Activated T-cell treated with anti-CD3 and anti-CD28 coated beads, Interleukin-2, amount 50 U/mL, for 72 hours (primary cell): ENCODE data around the gene TBC1D23. TPM values are rescaled to one million over a fixed set of nuclear protein-coding genes. Genes with fewer than 3 reads are reported as not detected.
A peak's percentile ranks its signal among the peaks of the same experiment; 100 is the strongest.
"Not testable (repeated sequence)": the region's sequence is repeated elsewhere in the genome, so short reads cannot be mapped to it uniquely, and the experiment has no call there.

ENCODE experiments used
- ATAC-seq, 2 donors: fragments of 150-1000 bp; cut with Tn5 transposase; replicated peaks in 1 of 2; 2 replicates each; pipeline ENCODE4 v1.10.0; 2021; ENCODE audit warnings: moderate library complexity in 2 of 2, mild to moderate bottlenecking in 1 of 2
- DNase-seq, 2 donors: peaks; one replicate each; pipeline ENCODE4 v3.0.0; 2021 to 2022; ENCODE audit warnings: mixed read lengths in 1 of 2
- H3K27ac Mint-ChIP-seq: one replicate; pipeline ENCODE4 v1.8.0; 2022; ENCODE audit warnings: mild to moderate bottlenecking, moderate library complexity, mixed read lengths
- H3K27me3 Mint-ChIP-seq: one replicate; pipeline ENCODE4 v1.8.0; 2022; ENCODE audit warnings: low read depth, mixed read lengths
- H3K36me3 Mint-ChIP-seq, 2 donors: one replicate each; pipeline ENCODE4 v1.8.0; 2022; ENCODE audit warnings: mixed read lengths in 2 of 2, mild to moderate bottlenecking in 1 of 2; ENCODE audit not compliant: insufficient read depth in 2 of 2
- H3K4me1 Mint-ChIP-seq: one replicate; pipeline ENCODE4 v1.8.0; 2022; ENCODE audit warnings: low read depth, mixed read lengths
- H3K4me3 Mint-ChIP-seq, 2 donors: one replicate each; pipeline ENCODE4 v1.8.0; 2022; ENCODE audit warnings: mild to moderate bottlenecking in 2 of 2, mixed read lengths in 2 of 2, moderate library complexity in 2 of 2
- H3K9me3 Mint-ChIP-seq, 2 donors: one replicate each; pipeline ENCODE4 v1.8.0; 2022; ENCODE audit warnings: mixed read lengths in 2 of 2
- total RNA-seq, 2 donors: library from RNA; stranded (reverse); gene quantifications; one replicate each; pipeline ENCODE4 v1.2.3, GENCODE V29; 2022

Gene TBC1D23
- total RNA-seq, 2 donors from 2014 or later = 26.0 to 27.5 TPM

DNA sequence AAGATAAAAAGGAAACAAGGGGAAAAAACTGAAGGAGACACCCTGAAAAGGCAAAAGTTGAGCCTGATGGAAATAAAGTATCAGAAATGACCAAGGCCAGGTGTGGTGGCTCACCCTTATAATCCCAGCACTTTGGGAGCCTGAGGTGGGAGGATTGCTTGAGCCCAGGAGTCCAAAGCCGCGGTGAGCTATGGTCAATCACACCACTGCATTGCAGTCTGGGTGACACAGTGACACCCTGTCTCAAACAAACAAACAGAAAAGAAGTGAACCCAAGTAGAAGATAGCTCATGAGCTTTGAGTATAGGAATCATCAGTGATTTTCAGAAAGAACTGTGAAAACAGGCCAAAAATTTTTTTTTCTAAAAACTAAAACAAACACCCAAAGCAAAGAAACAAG, 26.4 kb upstream of the TBC1D23 start:
- no peak overlapping the region for H3K27ac Mint-ChIP-seq
- no peaks in the 10 kb centered on the region for H3K4me1 Mint-ChIP-seq
- no peak overlapping the region for H3K4me3 Mint-ChIP-seq
- H3K36me3 Mint-ChIP-seq = peaks cover 0 to 3% of the 10 kb centered on the region in 2 donors
- DNase-seq = no peak
- peaks cover 4% of the 10 kb centered on the region in 2 donors for H3K9me3 Mint-ChIP-seq
- H3K27me3 Mint-ChIP-seq = no peaks in the 10 kb centered on the region
- no peak for ATAC-seq

DNA sequence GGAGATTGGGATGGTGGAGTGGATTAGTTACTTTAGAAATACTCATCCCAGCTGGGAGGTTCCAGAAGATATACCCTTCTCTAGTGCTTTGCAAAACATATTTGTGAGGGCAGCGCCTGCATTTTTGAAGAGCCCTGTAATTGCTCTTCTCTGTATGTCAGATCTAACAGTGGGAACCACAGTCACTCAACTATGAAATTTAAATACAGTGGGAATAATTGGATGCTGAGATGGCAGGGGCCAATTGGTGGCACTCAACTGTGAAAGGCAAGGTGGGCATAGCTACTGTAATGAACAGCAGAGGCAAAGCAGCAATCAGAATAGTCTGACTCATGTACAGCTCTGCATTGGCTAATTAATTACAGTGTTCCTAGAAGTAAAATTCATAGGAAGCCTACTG, 22.2 kb upstream of the TBC1D23 start:
- Mint-ChIP-seq H3K27ac (no peak overlapping the region), H3K36me3 (peaks cover 0 to 3% of the 10 kb centered on the region in 2 donors), H3K4me1 (no peaks in the 10 kb centered on the region), H3K4me3 (no peak overlapping the region), H3K27me3 (no peaks in the 10 kb centered on the region), H3K9me3 (peaks cover 4% of the 10 kb centered on the region in 2 donors)
- ATAC-seq (no peak), DNase-seq (no peak)

DNA sequence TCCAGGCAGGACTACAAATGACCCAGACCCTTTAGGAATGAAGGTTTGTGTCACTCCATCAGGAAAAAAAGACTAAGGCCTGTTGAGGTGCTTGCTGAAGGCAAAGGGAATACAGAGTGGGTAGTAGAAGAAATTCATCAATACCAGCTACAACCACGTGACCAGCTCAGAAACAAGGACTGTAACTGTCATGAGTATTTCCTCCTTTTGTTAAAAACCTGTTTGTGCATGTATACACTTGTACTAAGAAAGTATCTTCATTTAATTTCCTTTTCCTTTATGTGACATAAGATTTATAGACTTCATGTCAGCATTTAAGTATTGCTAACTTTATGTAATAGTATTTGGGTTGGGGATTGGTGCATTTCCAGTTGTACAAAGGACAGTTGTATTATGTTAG, 18.3 kb upstream of the TBC1D23 start:
- ATAC-seq, H3K4me3 Mint-ChIP-seq, H3K36me3 Mint-ChIP-seq, H3K27ac Mint-ChIP-seq, H3K9me3 Mint-ChIP-seq, DNase-seq, H3K27me3 Mint-ChIP-seq: not testable (repeated sequence)
- H3K4me1 Mint-ChIP-seq = peaks cover 17% of the 10 kb centered on the region

DNA sequence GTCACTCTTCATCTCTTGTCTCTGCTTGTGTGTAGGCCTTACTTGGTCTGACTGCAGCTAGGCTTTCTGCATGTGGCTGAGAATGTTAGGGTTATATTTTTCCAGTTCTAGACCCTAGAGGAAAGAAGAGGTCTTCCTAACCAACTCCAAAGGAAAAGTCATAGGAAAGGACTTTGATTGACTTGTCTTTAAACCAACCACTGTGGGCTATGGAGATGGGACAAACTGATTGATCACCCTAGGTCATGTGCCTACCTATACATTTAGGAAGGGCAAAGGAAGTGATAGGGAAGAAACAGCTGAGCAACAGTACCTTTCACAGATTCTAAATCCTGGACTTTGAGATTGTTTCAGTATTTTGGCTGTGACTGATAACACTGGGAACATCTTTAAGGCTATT, 16.5 kb upstream of the TBC1D23 start:
- no peaks in the 10 kb centered on the region for H3K9me3 Mint-ChIP-seq
- DNase-seq = no peak

DNA sequence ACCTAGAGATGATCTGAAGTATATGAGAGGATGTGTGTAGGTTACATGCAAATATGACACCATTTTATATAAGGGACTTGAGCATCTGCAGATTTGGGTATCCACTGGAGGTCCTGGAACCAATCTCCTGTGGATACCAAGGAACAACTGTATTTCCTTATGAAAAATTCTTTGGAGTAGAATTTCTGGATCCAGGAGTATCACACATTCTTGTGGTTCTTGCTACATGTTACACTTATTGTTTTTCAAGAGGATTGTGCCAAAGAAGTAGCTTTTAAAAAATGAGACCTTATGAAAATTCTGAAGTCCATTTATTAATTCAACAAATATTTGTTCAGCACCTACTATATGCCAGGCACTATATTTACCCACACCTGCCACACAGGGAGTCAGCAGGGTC, 15.7 kb upstream of the TBC1D23 start:
- peaks cover 0 to 2% of the 10 kb centered on the region in 2 donors for H3K9me3 Mint-ChIP-seq
- peaks cover 22% of the 10 kb centered on the region for H3K4me1 Mint-ChIP-seq
- H3K27ac Mint-ChIP-seq = no peak overlapping the region
- peaks cover 9% of the 10 kb centered on the region for H3K27me3 Mint-ChIP-seq
- no peaks in the 10 kb centered on the region for H3K36me3 Mint-ChIP-seq
- no peak for DNase-seq
- no peak overlapping the region for H3K4me3 Mint-ChIP-seq
- ATAC-seq = no peak

More for the DNA sequence above, 16.5 kb upstream of the TBC1D23 start:
- Mint-ChIP-seq H3K4me1 (peaks cover 22% of the 10 kb centered on the region), H3K27ac (no peak overlapping the region), H3K36me3 (no peaks in the 10 kb centered on the region), H3K4me3 (no peak overlapping the region), H3K27me3 (peaks cover 4% of the 10 kb centered on the region)
- no peak for ATAC-seq

DNA sequence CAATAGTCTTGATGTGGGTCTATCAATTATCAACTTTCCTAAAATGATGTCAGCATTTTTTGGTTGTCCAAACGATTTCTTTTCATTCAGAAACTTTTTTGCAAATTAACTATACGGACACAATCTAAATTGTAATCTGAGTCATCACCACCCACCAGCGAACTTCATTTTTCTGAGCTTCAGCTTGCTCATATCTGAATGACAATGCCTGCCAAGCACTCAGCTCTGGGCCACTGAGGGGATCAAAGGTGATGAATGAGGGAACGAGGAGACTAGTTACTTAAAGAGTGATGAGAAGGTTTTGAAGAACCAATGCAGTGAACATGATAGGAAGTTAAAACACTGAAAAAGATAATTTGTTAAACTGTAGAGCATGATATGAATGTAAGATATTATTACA, 14.9 kb upstream of the TBC1D23 start:
- no peak overlapping the region for H3K4me3 Mint-ChIP-seq
- H3K9me3 Mint-ChIP-seq = peaks cover 0 to 2% of the 10 kb centered on the region in 2 donors
- peak; percentile 21 to 32 for DNase-seq
- peaks cover 22% of the 10 kb centered on the region for H3K4me1 Mint-ChIP-seq
- ATAC-seq = peak; percentile 71 to 82
- no peak overlapping the region for H3K27ac Mint-ChIP-seq
- no peaks in the 10 kb centered on the region for H3K36me3 Mint-ChIP-seq
- H3K27me3 Mint-ChIP-seq = peaks cover 9% of the 10 kb centered on the region

DNA sequence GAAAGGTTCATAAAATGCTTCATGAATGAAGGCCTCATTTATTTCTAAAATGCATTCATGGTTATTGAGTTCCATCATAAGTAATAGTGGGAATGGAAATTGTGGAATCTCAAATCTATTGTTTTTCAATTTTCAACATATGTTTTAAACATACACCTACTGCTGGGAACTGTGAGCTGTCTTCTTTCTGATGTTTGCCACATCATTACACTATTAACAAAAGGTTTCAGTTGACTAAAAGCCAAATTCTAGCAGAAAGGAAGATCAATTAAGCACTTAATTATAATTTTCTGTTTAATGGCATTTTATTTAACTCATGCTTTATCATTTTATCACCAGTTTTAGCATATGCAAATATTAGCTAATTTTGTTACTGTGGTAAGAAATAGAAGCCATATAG, 13.8 kb upstream of the TBC1D23 start:
- H3K36me3 Mint-ChIP-seq = no peaks in the 10 kb centered on the region

DNA sequence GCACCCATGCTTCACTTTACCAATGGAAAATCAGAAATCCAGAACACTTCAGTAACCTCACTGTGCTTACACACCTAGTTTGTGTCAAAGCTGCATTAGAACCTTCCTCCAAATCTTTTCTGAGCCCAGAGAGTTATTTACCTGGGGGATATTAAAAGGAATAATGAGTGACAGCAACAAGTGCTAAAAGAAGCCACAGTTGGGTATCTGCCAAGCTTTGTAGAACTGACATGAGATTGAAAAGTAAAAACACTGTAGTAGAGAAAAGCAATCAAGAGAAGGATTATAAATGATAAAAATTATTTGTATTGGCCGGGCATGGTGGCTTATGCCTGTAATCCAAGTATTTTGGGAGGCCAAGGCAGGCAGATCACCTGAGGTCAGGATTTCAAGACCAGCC, 8.8 kb upstream of the TBC1D23 start:
- no peak for ATAC-seq
- peaks cover 9% of the 10 kb centered on the region for H3K27me3 Mint-ChIP-seq
- peaks cover 8% of the 10 kb centered on the region for H3K4me1 Mint-ChIP-seq

More for the DNA sequence above, 13.8 kb upstream of the TBC1D23 start:
- Mint-ChIP-seq H3K27me3 (peaks cover 9% of the 10 kb centered on the region), H3K4me3 (no peak overlapping the region), H3K4me1 (peaks cover 22% of the 10 kb centered on the region), H3K9me3 (peaks cover 0 to 2% of the 10 kb centered on the region in 2 donors), H3K27ac (no peak overlapping the region)
- no peak for DNase-seq
- peak in 1 of 2 donors; percentile 41 for ATAC-seq

DNA sequence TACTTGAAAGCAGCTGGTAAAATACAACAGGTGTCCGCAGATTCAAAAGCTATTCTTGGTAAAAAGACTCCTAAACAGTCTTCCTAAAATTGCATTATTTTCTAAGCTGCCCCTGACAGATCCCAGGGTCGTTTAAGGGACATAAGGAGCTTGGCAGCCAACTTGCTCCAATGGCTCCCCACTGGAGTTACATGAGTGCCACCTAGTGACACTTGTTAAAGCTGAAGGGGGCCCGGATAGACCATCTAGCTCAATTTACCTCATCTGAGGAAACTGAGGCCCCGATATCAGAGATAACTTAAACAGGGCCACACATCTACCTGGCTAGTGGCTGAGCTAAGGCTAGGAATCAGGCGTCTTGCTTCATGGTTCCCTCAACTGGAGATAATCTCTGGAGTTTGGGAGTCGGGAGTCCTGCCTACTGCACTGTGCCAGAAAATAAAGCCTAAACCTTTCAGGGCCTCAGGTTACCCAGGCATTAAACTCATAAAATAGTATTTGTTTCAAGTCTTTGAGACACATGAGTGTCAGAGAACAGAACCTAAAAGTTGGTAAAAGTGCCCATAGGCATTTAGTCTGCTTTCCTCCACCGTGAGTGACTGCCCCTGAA, 6.5 kb upstream of the TBC1D23 start:
- ATAC-seq (peak; percentile 81), DNase-seq (peak; percentile 48 to 56)
- Mint-ChIP-seq H3K27me3 (peaks cover 5% of the 10 kb centered on the region), H3K36me3 (no peaks in the 10 kb centered on the region), H3K4me1 (peaks cover 9% of the 10 kb centered on the region), H3K4me3 (no peak overlapping the region), H3K27ac (no peak overlapping the region), H3K9me3 (peaks cover 0 to 2% of the 10 kb centered on the region in 2 donors)

More for the DNA sequence above, 8.8 kb upstream of the TBC1D23 start:
- Mint-ChIP-seq H3K4me3 (no peak overlapping the region), H3K36me3 (no peaks in the 10 kb centered on the region), H3K9me3 (peaks cover 0 to 2% of the 10 kb centered on the region in 2 donors), H3K27ac (no peak overlapping the region)
- DNase-seq = no peak

DNA sequence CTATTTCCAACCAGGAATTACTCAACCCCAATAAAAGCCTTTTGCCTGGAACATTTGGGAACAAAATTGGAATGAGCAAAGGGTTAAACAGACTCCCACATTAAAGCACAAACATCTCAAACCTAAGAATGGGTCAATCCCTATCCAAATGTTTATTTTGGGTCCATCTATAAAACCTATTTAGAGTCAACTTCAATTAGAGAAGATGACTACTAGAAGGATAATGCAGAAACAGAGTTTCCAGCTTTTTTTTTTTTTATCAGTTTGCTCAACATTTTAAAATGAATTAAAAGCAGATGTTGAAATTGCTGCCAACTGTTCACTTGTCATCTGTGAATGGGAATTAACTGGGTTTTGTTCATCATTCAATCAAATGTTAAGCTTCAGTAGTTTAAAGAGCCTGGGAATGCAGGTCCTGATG, 4.1 kb upstream of the TBC1D23 start:
- H3K36me3 Mint-ChIP-seq = no peaks in the 10 kb centered on the region
- H3K27ac Mint-ChIP-seq = no peak overlapping the region
- H3K4me3 Mint-ChIP-seq = no peak overlapping the region
- peaks cover 30% of the 10 kb centered on the region for H3K4me1 Mint-ChIP-seq
- no peak for DNase-seq
- ATAC-seq = no peak
- no peaks in the 10 kb centered on the region for H3K27me3 Mint-ChIP-seq
- no peaks in the 10 kb centered on the region for H3K9me3 Mint-ChIP-seq

DNA sequence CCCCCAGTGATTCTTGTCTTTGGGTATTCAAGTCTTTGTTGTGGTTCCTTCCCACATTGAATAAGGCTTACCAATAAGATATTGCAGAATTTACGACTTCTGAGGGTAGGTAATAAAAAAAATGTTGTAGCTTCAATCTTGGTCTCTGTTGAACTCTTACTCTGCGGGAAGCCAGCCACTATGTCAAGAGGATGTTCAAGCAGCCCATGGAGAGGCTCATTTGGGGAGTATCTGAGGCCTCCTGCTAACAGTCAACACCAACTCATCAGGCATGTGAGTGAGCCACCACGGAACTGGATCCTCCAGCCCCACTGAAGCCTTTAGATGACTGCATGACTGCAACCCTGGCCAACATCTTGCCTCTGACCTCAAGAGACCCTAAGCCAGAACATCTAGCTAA, 3.2 kb upstream of the TBC1D23 start:
- Mint-ChIP-seq H3K27me3 (no peaks in the 10 kb centered on the region), H3K4me3 (no peak overlapping the region), H3K27ac (peak overlapping the region; percentile 68), H3K9me3 (no peaks in the 10 kb centered on the region), H3K4me1 (peaks cover 37% of the 10 kb centered on the region), H3K36me3 (no peaks in the 10 kb centered on the region)
- ATAC-seq = no peak
- DNase-seq = peak in 1 of 2 donors; percentile 8

DNA sequence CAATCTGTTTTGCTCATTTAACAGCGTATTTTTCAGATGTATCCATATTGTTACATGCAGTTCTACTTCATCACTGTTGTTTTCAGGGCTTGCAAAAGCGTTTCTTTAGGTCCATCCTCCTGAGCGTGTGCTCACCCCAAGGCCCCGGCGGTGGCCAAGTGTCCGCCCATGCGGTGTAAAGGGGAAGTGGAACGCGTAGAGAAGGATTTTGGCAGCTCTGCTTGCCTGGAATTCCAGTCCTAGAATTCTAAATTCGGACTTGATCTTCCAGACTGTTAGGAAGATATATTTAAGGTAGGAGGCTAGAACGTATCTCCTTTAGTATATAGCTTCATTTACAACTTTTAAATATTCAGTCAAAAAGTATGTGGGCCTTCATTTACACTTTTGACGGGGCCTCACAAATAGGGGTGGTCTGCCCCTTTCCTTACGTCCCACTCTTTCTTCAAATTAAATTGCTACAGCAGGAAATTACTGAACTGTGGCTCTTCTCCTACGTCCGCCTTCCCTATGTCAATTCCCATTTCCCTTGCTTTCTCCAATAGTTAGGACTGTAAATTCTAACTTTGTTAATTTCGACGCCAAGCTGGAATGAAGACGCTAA, 609 bp upstream of the TBC1D23 start:
- no peak for ATAC-seq
- DNase-seq = no peak
- H3K36me3 Mint-ChIP-seq = no peaks in the 10 kb centered on the region
- H3K4me1 Mint-ChIP-seq = peaks cover 62% of the 10 kb centered on the region
- no peaks in the 10 kb centered on the region for H3K9me3 Mint-ChIP-seq
- H3K4me3 Mint-ChIP-seq = peak overlapping the region; percentile 85 to 93
- H3K27me3 Mint-ChIP-seq = no peaks in the 10 kb centered on the region
- H3K27ac Mint-ChIP-seq = peak overlapping the region; percentile 99

DNA sequence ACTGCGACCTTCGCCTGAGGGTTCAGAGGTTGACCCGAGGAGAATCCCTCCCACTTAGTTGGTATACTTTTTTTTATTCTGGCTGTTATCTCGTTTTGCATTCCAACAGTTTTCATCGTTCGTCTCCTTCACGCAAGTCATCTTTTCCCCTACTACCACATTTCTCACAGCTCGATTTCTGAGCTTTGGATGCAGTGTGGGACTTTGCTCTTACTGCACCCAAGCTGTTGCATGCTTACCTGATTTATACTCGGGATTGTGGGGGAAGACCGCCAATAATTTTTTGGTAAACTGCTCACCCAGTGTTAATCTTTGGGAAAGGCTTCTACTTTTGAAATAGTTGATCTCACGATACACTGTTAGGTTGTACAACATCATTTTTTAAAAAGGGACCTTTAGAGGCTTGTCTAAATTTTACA, 702 bp downstream of the TBC1D23 start:
- no peaks in the 10 kb centered on the region for H3K9me3 Mint-ChIP-seq
- H3K4me3 Mint-ChIP-seq = peak overlapping the region; percentile 85 to 93
- no peaks in the 10 kb centered on the region for H3K36me3 Mint-ChIP-seq
- H3K27me3 Mint-ChIP-seq = no peaks in the 10 kb centered on the region
- no peak for ATAC-seq
- peaks cover 62% of the 10 kb centered on the region for H3K4me1 Mint-ChIP-seq
- no peak for DNase-seq
- H3K27ac Mint-ChIP-seq = peak overlapping the region; percentile 99

DNA sequence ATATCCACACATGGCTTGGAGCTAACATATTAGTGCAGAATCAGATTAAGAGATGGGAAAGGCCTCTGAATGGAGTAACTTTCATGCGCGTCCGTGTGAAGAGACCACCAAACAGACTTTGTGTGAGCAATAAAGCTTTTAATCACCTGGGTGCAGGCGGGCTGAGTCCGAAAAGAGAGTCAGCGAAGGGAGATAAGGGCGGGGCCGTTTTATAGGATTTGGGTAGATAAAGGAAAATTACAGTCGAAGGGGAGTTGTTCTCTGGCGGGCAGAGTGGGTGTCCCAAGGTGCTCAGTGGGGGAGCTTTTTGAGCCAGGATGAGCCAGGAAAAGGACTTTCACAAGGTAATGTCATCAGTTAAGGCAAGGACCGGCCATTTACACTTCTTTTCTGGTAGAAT, 2.1 kb downstream of the TBC1D23 start:
- ATAC-seq, H3K27me3 Mint-ChIP-seq, DNase-seq, H3K36me3 Mint-ChIP-seq, H3K9me3 Mint-ChIP-seq, H3K27ac Mint-ChIP-seq: not testable (repeated sequence)
- peaks cover 55% of the 10 kb centered on the region for H3K4me1 Mint-ChIP-seq
- peak overlapping the region in 1 of 2 donors; percentile 24 for H3K4me3 Mint-ChIP-seq
